ENCODE results near the gene JUN. TPM values are rescaled to one million over a fixed set of nuclear protein-coding genes. Genes with fewer than 3 reads are reported as not detected.

JUN gene
- total and polyA plus RNA-seq, 2 of the 13 experiments (the other 11 are each of a cell fraction or from before 2014, with no cell fraction given): 18.2 to 22.3 TPM

- TF ChIP-seq AKAP8 (CRISPR knock-in tag; IDR thresholded peaks at IDR 0.05): no peak
- TF ChIP-seq, protein P1, sequence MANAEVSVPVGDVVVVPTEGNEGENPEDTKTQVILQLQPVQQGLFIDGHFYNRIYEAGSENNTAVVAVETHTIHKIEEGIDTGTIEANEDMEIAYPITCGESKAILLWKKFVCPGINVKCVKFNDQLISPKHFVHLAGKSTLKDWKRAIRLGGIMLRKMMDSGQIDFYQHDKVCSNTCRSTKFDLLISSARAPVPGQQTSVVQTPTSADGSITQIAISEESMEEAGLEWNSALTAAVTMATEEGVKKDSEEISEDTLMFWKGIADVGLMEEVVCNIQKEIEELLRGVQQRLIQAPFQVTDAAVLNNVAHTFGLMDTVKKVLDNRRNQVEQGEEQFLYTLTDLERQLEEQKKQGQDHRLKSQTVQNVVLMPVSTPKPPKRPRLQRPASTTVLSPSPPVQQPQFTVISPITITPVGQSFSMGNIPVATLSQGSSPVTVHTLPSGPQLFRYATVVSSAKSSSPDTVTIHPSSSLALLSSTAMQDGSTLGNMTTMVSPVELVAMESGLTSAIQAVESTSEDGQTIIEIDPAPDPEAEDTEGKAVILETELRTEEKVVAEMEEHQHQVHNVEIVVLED (CRISPR knock-in tag; IDR thresholded peaks at IDR 0.05; ENCODE audit: borderline replicate concordance): no peak
- TF ChIP-seq SRY (CRISPR knock-in tag; IDR thresholded peaks at IDR 0.05): no peak
- TF ChIP-seq FOXP1 (IDR thresholded peaks at IDR 0.05): no peak
- TF ChIP-seq FOXP1 (CRISPR knock-in tag; IDR thresholded peaks at IDR 0.05): no peak
- TF ChIP-seq ZNF574 (CRISPR knock-in tag; IDR thresholded peaks at IDR 0.05): 0 out of 2 replicates have a peak, but pooled peaks have one; percentile 8
- TF ChIP-seq ZNF274 (CRISPR knock-in tag; IDR thresholded peaks at IDR 0.05): no peak
- peak; percentile 82 for TF ChIP-seq ZKSCAN1 (IDR thresholded peaks at IDR 0.05; ENCODE audit: low read length)
- no peak for TF ChIP-seq ZZZ3 (CRISPR knock-in tag; IDR thresholded peaks at IDR 0.05; ENCODE audit: borderline replicate concordance)
- no peak for TF ChIP-seq ZNF782 (CRISPR knock-in tag; IDR thresholded peaks at IDR 0.05; ENCODE audit: borderline replicate concordance)
- no peak for TF ChIP-seq ZNF432 (CRISPR knock-in tag; IDR thresholded peaks at IDR 0.05; ENCODE audit: borderline replicate concordance)
- TF ChIP-seq RELA (CRISPR knock-in tag; IDR thresholded peaks at IDR 0.05): no peak
- TF ChIP-seq KDM5A (IDR thresholded peaks at IDR 0.05; ENCODE audit: borderline replicate concordance, low read length): no peak
- TF ChIP-seq ZNF619 (CRISPR knock-in tag; IDR thresholded peaks at IDR 0.05): no peak
- 0 out of 2 replicates have a peak, but pooled peaks have one; percentile 11 for TF ChIP-seq ZNF567 (CRISPR knock-in tag; IDR thresholded peaks at IDR 0.05; ENCODE audit: borderline replicate concordance)
- TF ChIP-seq, protein P2, sequence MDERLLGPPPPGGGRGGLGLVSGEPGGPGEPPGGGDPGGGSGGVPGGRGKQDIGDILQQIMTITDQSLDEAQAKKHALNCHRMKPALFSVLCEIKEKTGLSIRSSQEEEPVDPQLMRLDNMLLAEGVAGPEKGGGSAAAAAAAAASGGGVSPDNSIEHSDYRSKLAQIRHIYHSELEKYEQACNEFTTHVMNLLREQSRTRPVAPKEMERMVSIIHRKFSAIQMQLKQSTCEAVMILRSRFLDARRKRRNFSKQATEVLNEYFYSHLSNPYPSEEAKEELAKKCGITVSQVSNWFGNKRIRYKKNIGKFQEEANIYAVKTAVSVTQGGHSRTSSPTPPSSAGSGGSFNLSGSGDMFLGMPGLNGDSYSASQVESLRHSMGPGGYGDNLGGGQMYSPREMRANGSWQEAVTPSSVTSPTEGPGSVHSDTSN (CRISPR knock-in tag; IDR thresholded peaks at IDR 0.05): no peak
- no peak for TF ChIP-seq SOX5 (CRISPR knock-in tag; IDR thresholded peaks at IDR 0.05; ENCODE audit: borderline replicate concordance)
- TF ChIP-seq ZNF253 (CRISPR knock-in tag; IDR thresholded peaks at IDR 0.05; ENCODE audit: borderline replicate concordance): no peak
- TF ChIP-seq, protein P3, sequence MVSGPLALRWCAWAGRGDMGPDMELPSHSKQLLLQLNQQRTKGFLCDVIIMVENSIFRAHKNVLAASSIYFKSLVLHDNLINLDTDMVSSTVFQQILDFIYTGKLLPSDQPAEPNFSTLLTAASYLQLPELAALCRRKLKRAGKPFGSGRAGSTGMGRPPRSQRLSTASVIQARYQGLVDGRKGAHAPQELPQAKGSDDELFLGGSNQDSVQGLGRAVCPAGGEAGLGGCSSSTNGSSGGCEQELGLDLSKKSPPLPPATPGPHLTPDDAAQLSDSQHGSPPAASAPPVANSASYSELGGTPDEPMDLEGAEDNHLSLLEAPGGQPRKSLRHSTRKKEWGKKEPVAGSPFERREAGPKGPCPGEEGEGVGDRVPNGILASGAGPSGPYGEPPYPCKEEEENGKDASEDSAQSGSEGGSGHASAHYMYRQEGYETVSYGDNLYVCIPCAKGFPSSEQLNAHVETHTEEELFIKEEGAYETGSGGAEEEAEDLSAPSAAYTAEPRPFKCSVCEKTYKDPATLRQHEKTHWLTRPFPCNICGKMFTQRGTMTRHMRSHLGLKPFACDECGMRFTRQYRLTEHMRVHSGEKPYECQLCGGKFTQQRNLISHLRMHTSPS (CRISPR knock-in tag; IDR thresholded peaks at IDR 0.05; ENCODE audit: low read depth): 0 out of 2 replicates have a peak, but pooled peaks have one; percentile 1
- TF ChIP-seq RFXAP (CRISPR knock-in tag; IDR thresholded peaks at IDR 0.05; ENCODE audit: borderline replicate concordance): no peak
- no peak for TF ChIP-seq ZBTB43 (CRISPR knock-in tag; conservative IDR thresholded peaks at IDR 0.05)
- TF ChIP-seq TBL1XR1 (IDR thresholded peaks at IDR 0.05; ENCODE audit: borderline replicate concordance, low read length, partially characterized antibody): peak; percentile 24
- no peak for TF ChIP-seq ZNF547 (CRISPR knock-in tag; IDR thresholded peaks at IDR 0.05)
Measured at GRCh38 chr1:58785442-58786058, 1.7 kb upstream of the JUN start (continued).

All from HepG2 (cell line).